Measurements from ENCODE around the gene CRADD. TPM values are rescaled to one million over a fixed set of nuclear protein-coding genes. Genes with fewer than 3 reads are reported as not detected.

The CRADD gene
- 24.2 and 38.5 TPM in 2 replicates for polyA plus RNA-seq

DNA sequence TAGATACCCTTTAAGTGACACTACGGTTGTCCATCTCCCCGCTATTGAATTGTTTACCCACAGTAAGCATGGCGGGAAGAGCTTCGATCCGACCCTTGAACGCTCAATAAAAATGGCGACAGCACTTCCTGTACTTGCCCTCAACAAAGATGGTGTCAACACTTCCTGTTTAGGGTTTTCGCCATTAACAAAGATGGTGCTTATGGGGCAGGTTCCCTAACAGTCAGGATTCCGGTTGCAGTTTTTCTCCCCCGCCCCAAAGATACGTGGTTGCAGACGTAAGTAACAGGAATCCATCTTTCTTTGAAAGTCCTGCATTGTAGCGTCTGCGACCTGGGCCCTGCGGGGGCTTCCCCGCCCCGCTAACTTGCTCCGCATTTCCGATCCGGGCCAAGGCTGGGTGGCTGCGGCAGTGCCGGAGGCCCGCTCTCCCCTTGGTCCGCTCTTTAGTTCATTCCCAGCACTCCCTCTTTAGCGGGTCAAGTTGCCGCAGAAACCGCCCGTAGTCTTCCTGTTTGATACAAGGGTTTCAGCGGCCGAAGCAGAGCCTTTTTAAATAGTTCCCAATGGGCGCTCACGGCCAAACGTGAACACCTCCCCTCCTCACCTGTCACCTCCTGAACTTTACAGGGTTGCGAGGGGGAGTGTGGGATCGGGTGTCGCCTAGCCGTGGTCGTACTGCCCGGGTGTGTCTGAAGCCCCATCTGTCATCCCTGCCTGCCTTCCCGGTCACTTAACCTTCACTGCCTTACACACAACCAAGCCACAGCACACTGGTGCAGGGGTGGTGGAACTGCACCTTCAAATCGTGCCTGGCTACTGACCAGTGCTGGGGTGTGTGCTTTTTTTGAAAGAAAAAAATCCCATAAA, at the start of gene CRADD:
Gene CRADD (plus strand): TSS at position 181 of the 870 bp plus-strand sequence.

Other genes with a start within 250 kb of the CRADD start
- 134 and 216 TPM in 2 replicates for gene UBE2N, start 235.4 kb upstream of the CRADD start, polyA plus RNA-seq
- 134 and 170 TPM in 2 replicates for gene MRPL42, start 209.9 kb upstream of the CRADD start, polyA plus RNA-seq
- 9.0 and 18.0 TPM in 2 replicates for gene SOCS2, start 104.7 kb upstream of the CRADD start, polyA plus RNA-seq